Fibroblast of lung (primary cell): Measurements from ENCODE around the gene DIAPH1. TPM values are rescaled to one million over a fixed set of nuclear protein-coding genes. Genes with fewer than 3 reads are reported as not detected.

ENCODE experiments used
- DNase-seq, 2 donors: peaks; one replicate each; pipeline versions ENCODE4 v3.0.0 to v3.0.0-alpha.2; 2010; ENCODE audit warnings: low read depth in 2 of 2
- H2AFZ ChIP-seq: 2 replicates; pipeline ENCODE4 v1.5.1; 2012; ENCODE audit warnings: low read length, control low read depth, inconsistent platforms
- H3K27ac ChIP-seq: 2 replicates; pipeline ENCODE4 v1.5.1; 2011; ENCODE audit warnings: low read length, control low read depth; ENCODE audit not compliant: insufficient read depth
- H3K27me3 ChIP-seq: 2 replicates; pipeline ENCODE4 v1.5.1; 2011; ENCODE audit warnings: mild to moderate bottlenecking, low read length; ENCODE audit not compliant: control insufficient read depth, insufficient read depth
- H3K36me3 ChIP-seq: 2 replicates; pipeline ENCODE4 v1.5.1; 2011; ENCODE audit warnings: low read length; ENCODE audit not compliant: control insufficient read depth, insufficient read depth
- H3K4me1 ChIP-seq: 2 replicates; pipeline ENCODE4 v1.5.1; 2011; ENCODE audit warnings: low read length; ENCODE audit not compliant: control insufficient read depth, insufficient read depth; ENCODE audit errors: extremely low read depth
- H3K4me2 ChIP-seq: 2 replicates; pipeline ENCODE4 v1.5.1; 2011; ENCODE audit warnings: low read length, control low read depth; ENCODE audit not compliant: insufficient read depth; ENCODE audit errors: extremely low read depth
- H3K4me3 ChIP-seq, 4 experiments: fragments of 200-600 bp in 1 of 4; sonication (generic) in 1 of 4; replicated peaks in 1 of 4; 2 replicates each; pipeline ENCODE4 v1.5.1; 2011 to 2016; ENCODE audit warnings: low read length in 4 of 4, low read depth in 3 of 4, mild to moderate bottlenecking in 3 of 4, control low read depth in 2 of 4, inconsistent platforms in 1 of 4, mixed read lengths in 1 of 4; ENCODE audit not compliant: insufficient read depth in 1 of 4; ENCODE audit errors: control extremely low read depth in 1 of 4
- H3K79me2 ChIP-seq: 2 replicates; pipeline ENCODE4 v1.5.1; 2012; ENCODE audit warnings: mild to moderate bottlenecking, low read length, inconsistent platforms; ENCODE audit not compliant: control insufficient read depth, insufficient read depth
- H3K9ac ChIP-seq: 2 replicates; pipeline ENCODE4 v1.5.1; 2011; ENCODE audit warnings: mild to moderate bottlenecking, low read length, control low read depth; ENCODE audit not compliant: insufficient read depth
- H3K9me3 ChIP-seq: 2 replicates; pipeline ENCODE4 v1.5.1; 2012; ENCODE audit warnings: low read depth, low read length; ENCODE audit not compliant: control insufficient read depth, insufficient read depth
- H4K20me1 ChIP-seq: 2 replicates; pipeline ENCODE4 v1.5.1; 2011; ENCODE audit warnings: low read length; ENCODE audit not compliant: control insufficient read depth, insufficient read depth; ENCODE audit errors: extremely low read depth
- EZH2 ChIP-seq: IDR thresholded peaks from 2 replicates; pipeline ENCODE4 v1.5.1; 2012; ENCODE audit warnings: low read length, control low read depth, mild to moderate bottlenecking; ENCODE audit errors: missing control alignments
- polyA plus RNA-seq, 2 donors: library from polyadenylated mRNA; depleted of rRNA in 1 of 2; stranded (reverse) in 1 of 2; unstranded in 1 of 2; fragments of >200 nt; gene quantifications; 2 replicates each; pipeline ENCODE4 v1.2.1, GENCODE V29; 2011 to 2012; ENCODE audit warnings: missing spikeins in 1 of 2
- total RNA-seq: library from RNA; depleted of rRNA; stranded (reverse); fragments of >200 nt; gene quantifications from 2 replicates; pipeline ENCODE4 v1.2.1, GENCODE V29; 2014
- TF ChIP-seq, protein P1 (sequence below), 2 donors: IDR thresholded peaks in 1 of 2; conservative IDR thresholded peaks in 1 of 2; 1 replicate in 1 of 2; 2 replicates in 1 of 2; pipeline ENCODE4 v1.5.1; 2011 to 2012; ENCODE audit warnings: low read length in 2 of 2, control low read depth in 1 of 2, inconsistent platforms in 1 of 2, low read depth in 1 of 2, mild to moderate bottlenecking in 1 of 2

Gene DIAPH1
- total and polyA plus RNA-seq, 2 donors (not counting 1 experiment from before 2014, with no cell fraction given), result 21.1 to 30.9 TPM

DNA sequence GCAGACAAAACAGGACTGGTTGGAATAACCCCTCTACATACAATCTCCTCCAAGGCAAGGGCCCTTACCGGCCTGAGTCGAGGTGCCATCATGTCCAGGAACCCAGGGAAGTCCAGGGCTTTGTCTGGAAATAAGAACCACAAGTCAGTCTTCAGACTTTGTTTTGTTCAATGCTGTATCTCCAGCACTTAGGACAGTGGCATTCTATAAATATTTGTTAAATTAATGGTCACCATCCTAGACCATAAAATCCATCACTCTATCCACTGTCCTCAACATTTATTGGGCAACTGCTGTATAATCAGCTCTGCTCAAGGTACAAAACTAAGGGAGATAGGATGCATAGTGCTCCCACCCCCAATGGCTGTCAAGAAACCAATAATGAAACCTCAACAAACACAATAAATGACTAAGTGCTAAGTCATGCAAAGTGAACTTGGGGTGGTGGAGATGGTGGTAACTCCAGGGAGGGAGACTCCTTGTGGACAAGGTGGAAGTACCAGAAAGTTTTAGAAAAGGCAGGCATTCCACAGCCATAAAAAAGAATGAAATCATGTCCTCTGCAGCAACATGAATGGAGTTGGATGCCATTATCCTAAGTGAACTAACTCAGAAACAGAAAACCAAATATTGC is 23.0 kb upstream of the DIAPH1 start:
- Histone ChIP-seq H2AFZ (no peak overlapping the region), H3K27me3 (no peaks in the 10 kb centered on the region), H3K4me2 (no peak overlapping the region), H4K20me1 (no peaks in the 10 kb centered on the region), H3K4me1 (no peaks in the 10 kb centered on the region), H3K9ac (no peak overlapping the region), H3K79me2 (no peaks in the 10 kb centered on the region), H3K36me3 (peaks cover 8% of the 10 kb centered on the region), H3K9me3 (no peaks in the 10 kb centered on the region), H3K4me3 (no peak overlapping the region), H3K27ac (no peak overlapping the region)
- DNase-seq, result peak; percentile 38 to 71
- no peak for TF ChIP-seq EZH2
- TF ChIP-seq, protein P1, sequence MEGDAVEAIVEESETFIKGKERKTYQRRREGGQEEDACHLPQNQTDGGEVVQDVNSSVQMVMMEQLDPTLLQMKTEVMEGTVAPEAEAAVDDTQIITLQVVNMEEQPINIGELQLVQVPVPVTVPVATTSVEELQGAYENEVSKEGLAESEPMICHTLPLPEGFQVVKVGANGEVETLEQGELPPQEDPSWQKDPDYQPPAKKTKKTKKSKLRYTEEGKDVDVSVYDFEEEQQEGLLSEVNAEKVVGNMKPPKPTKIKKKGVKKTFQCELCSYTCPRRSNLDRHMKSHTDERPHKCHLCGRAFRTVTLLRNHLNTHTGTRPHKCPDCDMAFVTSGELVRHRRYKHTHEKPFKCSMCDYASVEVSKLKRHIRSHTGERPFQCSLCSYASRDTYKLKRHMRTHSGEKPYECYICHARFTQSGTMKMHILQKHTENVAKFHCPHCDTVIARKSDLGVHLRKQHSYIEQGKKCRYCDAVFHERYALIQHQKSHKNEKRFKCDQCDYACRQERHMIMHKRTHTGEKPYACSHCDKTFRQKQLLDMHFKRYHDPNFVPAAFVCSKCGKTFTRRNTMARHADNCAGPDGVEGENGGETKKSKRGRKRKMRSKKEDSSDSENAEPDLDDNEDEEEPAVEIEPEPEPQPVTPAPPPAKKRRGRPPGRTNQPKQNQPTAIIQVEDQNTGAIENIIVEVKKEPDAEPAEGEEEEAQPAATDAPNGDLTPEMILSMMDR (conservative IDR thresholded peaks at IDR 0.05 in 1 of 2, IDR thresholded peaks at IDR 0.05 in 1 of 2; ENCODE audit: low read depth in 1 of 2, low read length in 2 of 2), result peak in 1 of 2 donors; percentile 27

DNA sequence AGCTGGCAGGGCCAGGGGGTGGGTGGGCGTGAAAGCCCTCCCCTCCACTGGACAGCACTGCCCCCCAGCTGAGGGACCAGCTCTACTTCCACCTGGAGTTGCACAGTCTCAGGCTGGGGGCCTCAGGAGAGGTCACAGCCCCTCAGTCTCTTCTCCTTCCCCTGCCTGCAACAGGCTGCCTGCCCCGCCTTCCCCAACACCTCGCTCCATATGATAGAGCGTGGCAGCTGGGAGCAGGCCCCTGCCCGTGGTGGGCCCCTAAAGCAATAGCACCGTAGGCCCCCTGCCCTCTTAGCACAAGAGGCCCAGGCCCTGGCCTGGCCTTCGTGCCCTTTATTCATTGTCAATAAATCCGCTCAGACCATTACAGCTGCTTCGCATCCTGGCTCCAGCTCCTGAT is 21.9 kb upstream of the DIAPH1 start:
- H3K4me1 ChIP-seq, result no peaks in the 10 kb centered on the region

DNA sequence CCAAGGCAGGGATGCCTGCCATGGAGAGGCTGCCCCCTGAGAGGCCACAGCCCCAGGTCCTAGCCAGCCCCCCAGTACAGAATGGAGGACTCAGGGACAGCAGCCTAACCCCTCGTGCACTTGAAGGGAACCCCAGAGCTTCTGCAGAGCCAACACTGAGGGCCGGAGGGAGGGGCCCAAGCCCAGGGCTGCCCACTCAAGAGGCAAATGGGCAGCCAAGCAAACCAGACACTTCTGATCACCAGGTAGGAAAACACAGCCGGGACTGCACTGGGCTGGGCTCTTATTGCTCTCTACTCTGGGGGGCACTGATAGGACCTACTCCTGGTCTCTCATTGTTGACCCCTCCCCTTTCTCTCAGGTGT is 21.2 kb upstream of the DIAPH1 start:
- H3K36me3 ChIP-seq, result no peaks in the 10 kb centered on the region
- H3K27me3 ChIP-seq, result no peaks in the 10 kb centered on the region
- no peak overlapping the region for H3K4me3 ChIP-seq
- peaks cover 16% of the 10 kb centered on the region for H3K79me2 ChIP-seq
- no peaks in the 10 kb centered on the region for H3K4me1 ChIP-seq
- H3K4me2 ChIP-seq, result no peak overlapping the region
- no peaks in the 10 kb centered on the region for H3K9me3 ChIP-seq
- DNase-seq, result no peak
- H4K20me1 ChIP-seq, result no peaks in the 10 kb centered on the region
- H3K9ac ChIP-seq, result no peak overlapping the region
- TF ChIP-seq, protein P1 (conservative IDR thresholded peaks at IDR 0.05 in 1 of 2, IDR thresholded peaks at IDR 0.05 in 1 of 2; ENCODE audit: low read depth in 1 of 2, low read length in 2 of 2), result no peak
- no peak for TF ChIP-seq EZH2
- H3K27ac ChIP-seq, result no peak overlapping the region
- H2AFZ ChIP-seq, result no peak overlapping the region

More for the DNA sequence above, 21.9 kb upstream of the DIAPH1 start:
- no peak overlapping the region for H3K4me3 ChIP-seq
- no peaks in the 10 kb centered on the region for H3K27me3 ChIP-seq
- no peak overlapping the region for H3K4me2 ChIP-seq
- no peak overlapping the region for H3K27ac ChIP-seq
- H3K9ac ChIP-seq, result no peak overlapping the region
- peaks cover 9% of the 10 kb centered on the region for H3K79me2 ChIP-seq
- no peaks in the 10 kb centered on the region for H3K9me3 ChIP-seq
- DNase-seq, result no peak
- TF ChIP-seq, protein P1 (conservative IDR thresholded peaks at IDR 0.05 in 1 of 2, IDR thresholded peaks at IDR 0.05 in 1 of 2; ENCODE audit: low read depth in 1 of 2, low read length in 2 of 2), result no peak
- no peak for TF ChIP-seq EZH2
- no peaks in the 10 kb centered on the region for H4K20me1 ChIP-seq
- peaks cover 2% of the 10 kb centered on the region for H3K36me3 ChIP-seq
- no peak overlapping the region for H2AFZ ChIP-seq
